HG02973 (cell line): Measurements from ENCODE around the gene ADGRL1.
"Not testable (repeated sequence)": the region's sequence is repeated elsewhere in the genome, so short reads cannot be mapped to it uniquely, and the experiment has no call there.

ENCODE experiments used
- ATAC-seq: cut with Tn5 transposase; IDR thresholded peaks from one replicate; pipeline ENCODE4 v1.9.1; 2021; ENCODE audit warnings: moderate library complexity; ENCODE audit not compliant: unreplicated experiment

Gene ADGRL1

GRCh38 chr19:14221345-14221744 is 15.4 kb upstream of the ADGRL1 start:
- ATAC-seq: not testable (repeated sequence)

- no peak for ATAC-seq
Observed at GRCh38 chr19:14218620-14219330, 12.8 kb upstream of the ADGRL1 start.

GRCh38 chr19:14217886-14218285 is 11.9 kb upstream of the ADGRL1 start:
- ATAC-seq: not testable (repeated sequence)

GRCh38 chr19:14214580-14214979 is 8.6 kb upstream of the ADGRL1 start:
- no peak for ATAC-seq

- ATAC-seq: not testable (repeated sequence)
Observed at GRCh38 chr19:14210182-14210581, 4.2 kb upstream of the ADGRL1 start.

GRCh38 chr19:14209401-14209800 is 3.4 kb upstream of the ADGRL1 start:
- ATAC-seq: not testable (repeated sequence)

GRCh38 chr19:14208496-14208895 is 2.5 kb upstream of the ADGRL1 start:
- ATAC-seq: not testable (repeated sequence)

GRCh38 chr19:14207796-14208195 is 1.8 kb upstream of the ADGRL1 start:
- not testable (repeated sequence) for ATAC-seq

GRCh38 chr19:14206737-14207726 is 1.1 kb upstream of the ADGRL1 start:
- not testable (repeated sequence) for ATAC-seq

GRCh38 chr19:14206308-14206707 is 339 bp upstream of the ADGRL1 start:
- not testable (repeated sequence) for ATAC-seq

- not testable (repeated sequence) for ATAC-seq
Observed at GRCh38 chr19:14204676-14205451, 1.1 kb downstream of the ADGRL1 start.

GRCh38 chr19:14204219-14204618 is 1.8 kb downstream of the ADGRL1 start:
- not testable (repeated sequence) for ATAC-seq

GRCh38 chr19:14203788-14204187 is 2.2 kb downstream of the ADGRL1 start:
- not testable (repeated sequence) for ATAC-seq

GRCh38 chr19:14203177-14203576 is 2.8 kb downstream of the ADGRL1 start:
- ATAC-seq: no peak

- ATAC-seq: not testable (repeated sequence)
Observed at GRCh38 chr19:14201481-14201880, 4.5 kb downstream of the ADGRL1 start.

- not testable (repeated sequence) for ATAC-seq
Observed at GRCh38 chr19:14200147-14200841, 5.7 kb downstream of the ADGRL1 start.

- no peak for ATAC-seq
Observed at GRCh38 chr19:14198384-14199376, 7.3 kb downstream of the ADGRL1 start.

- no peak for ATAC-seq
Observed at GRCh38 chr19:14197882-14198281, 8.1 kb downstream of the ADGRL1 start.

GRCh38 chr19:14197288-14197687 is 8.7 kb downstream of the ADGRL1 start:
- not testable (repeated sequence) for ATAC-seq
